Omental fat pad (tissue), 4 donors: ENCODE measurements around the gene FANCC. TPM values are rescaled to one million over a fixed set of nuclear protein-coding genes. Genes with fewer than 3 reads are reported as not detected.

Source experiments
- ATAC-seq: fragments of 150-250 bp; one replicate; pipeline ENCODE4 v1.9.1; 2016; ENCODE audit warnings: mild to moderate bottlenecking, moderate library complexity; ENCODE audit not compliant: low FRiP score
- DNase-seq: peaks from one replicate; pipeline ENCODE4 v3.0.0-alpha.2; 2019; ENCODE audit warnings: low spot score
- CTCF ChIP-seq, 3 donors: fragments of 450-650 bp; IDR thresholded peaks; one replicate each; pipeline ENCODE4 v1.5.1; 2016 to 2017; ENCODE audit warnings: antibody characterized with exemption in 3 of 3, mild to moderate bottlenecking in 3 of 3, moderate library complexity in 2 of 3
- total RNA-seq, 4 donors: library from RNA; depleted of rRNA; stranded (reverse); fragments of >200 nt; gene quantifications; one replicate each; pipeline ENCODE4 v1.1.0, GENCODE V29; 2016

Gene FANCC
- total RNA-seq, 4 donors from 2014 or later, result 4.6 to 6.8 (median 6.1) TPM

GRCh38 chr9:95202076-95202681 is 115.3 kb downstream of the FANCC start:
- no peak for TF ChIP-seq CTCF (IDR thresholded peaks at IDR 0.05)
- DNase-seq (no peak), ATAC-seq (no peak)

GRCh38 chr9:95201206-95201605 is 116.3 kb downstream of the FANCC start:
- TF ChIP-seq CTCF (IDR thresholded peaks at IDR 0.05), result no peak
- DNase-seq, result no peak
- no peak for ATAC-seq

GRCh38 chr9:95197692-95198271 is 119.7 kb downstream of the FANCC start:
- DNase-seq (no peak), ATAC-seq (no peak)
- TF ChIP-seq CTCF (IDR thresholded peaks at IDR 0.05), result no peak

- ATAC-seq, result no peak
- TF ChIP-seq CTCF (IDR thresholded peaks at IDR 0.05), result no peak
- no peak for DNase-seq
Observed at GRCh38 chr9:95193480-95193879, 124.0 kb downstream of the FANCC start.

GRCh38 chr9:95193067-95193466 is 124.4 kb downstream of the FANCC start:
- no peak for TF ChIP-seq CTCF (IDR thresholded peaks at IDR 0.05)
- ATAC-seq, result no peak
- DNase-seq, result no peak

GRCh38 chr9:95192631-95193030 is 124.9 kb downstream of the FANCC start:
- ATAC-seq, result no peak
- no peak for TF ChIP-seq CTCF (IDR thresholded peaks at IDR 0.05)

GRCh38 chr9:95190413-95190812 is 127.1 kb downstream of the FANCC start:
- ATAC-seq (no peak), DNase-seq (no peak)
- TF ChIP-seq CTCF (IDR thresholded peaks at IDR 0.05), result no peak

More at GRCh38 chr9:95192631-95193030, 124.9 kb downstream of the FANCC start:
- no peak for DNase-seq
